Measurements from ENCODE around the gene BIRC7. TPM values are rescaled to one million over a fixed set of nuclear protein-coding genes. Genes with fewer than 3 reads are reported as not detected.

BIRC7 gene
- total RNA-seq, 1 experiment from 2014 or later = 0.96 TPM

DNA sequence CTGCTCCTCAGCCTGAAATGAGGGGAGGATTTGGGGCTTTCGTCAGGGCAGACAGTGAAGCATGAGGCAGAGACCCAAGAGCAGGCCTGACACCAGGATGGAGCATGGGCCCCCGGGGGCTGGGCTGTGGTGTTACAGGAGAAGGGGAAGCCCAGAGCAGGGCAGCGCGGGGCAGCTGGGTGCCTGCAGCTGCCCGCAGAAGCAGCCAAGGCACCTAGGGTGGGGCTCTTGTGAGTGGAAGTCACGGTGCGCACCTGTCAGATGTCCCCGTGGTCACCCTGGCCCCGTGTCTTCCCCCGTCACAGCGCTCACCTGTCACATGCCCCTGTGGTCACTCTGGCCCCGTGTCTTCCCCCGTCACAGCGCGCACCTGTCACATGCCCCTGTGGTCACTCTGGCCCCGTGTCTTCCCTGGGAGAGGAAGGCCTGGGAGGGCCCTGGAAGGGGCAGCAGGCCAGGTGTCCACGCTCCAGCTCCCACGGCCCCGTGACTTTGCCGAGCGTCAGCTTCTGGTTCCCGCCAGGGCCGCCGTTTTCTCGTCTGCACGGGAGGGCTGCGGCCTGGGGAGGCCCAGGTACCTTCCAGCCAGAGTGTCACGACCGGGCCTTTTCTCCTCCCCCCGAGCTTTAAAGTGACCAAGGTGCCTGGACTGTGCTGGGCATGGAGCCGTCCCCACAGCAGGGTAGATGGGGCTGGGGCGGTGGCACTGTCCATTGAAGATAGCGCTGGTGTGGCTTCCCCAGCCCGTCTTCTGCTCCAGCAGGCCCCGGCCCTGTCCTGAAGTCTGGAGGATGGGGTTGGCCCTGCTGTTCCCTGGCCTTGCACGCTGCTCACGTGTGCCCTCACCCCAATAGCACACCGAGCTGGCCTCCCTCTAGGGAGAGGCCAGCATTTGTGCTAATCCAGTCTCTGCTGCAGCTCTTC, 46.3 kb downstream of the BIRC7 start:
- ATAC-seq (no peak), DNase-seq (ENCODE audit: low read depth, low spot score) (no peak)
- Histone ChIP-seq H3K4me2 (ENCODE audit: low read length) (no peak overlapping the region), H3K9me3 (ENCODE audit: control insufficient read depth in 1 of 2, insufficient read depth in 1 of 2, low read depth in 1 of 2, low read length in 2 of 2) (no peaks in the 10 kb centered on the region), H3K27ac (ENCODE audit: low read depth, low read length) (no peak overlapping the region), H3K4me3 (replicated peaks in 1 of 2; ENCODE audit: low read depth in 1 of 2, low read length in 2 of 2) (no peak overlapping the region), H3K36me3 (ENCODE audit: control insufficient read depth in 1 of 2, insufficient read depth in 2 of 2, low read length in 2 of 2) (peaks cover 20 to 25% of the 10 kb centered on the region in 2 experiments; a peak in 3 of 4 replicates), H4K20me1 (ENCODE audit: insufficient read depth) (no peaks in the 10 kb centered on the region), H3K27me3 (ENCODE audit: insufficient read depth, low read length) (no peaks in the 10 kb centered on the region), H3K9me2 (ENCODE audit: insufficient read depth) (no peaks in the 10 kb centered on the region), H3K9ac (ENCODE audit: low read length) (no peak overlapping the region), H3K4me1 (ENCODE audit: control insufficient read depth in 1 of 2, insufficient read depth in 2 of 2, low read length in 2 of 2) (no peaks in the 10 kb centered on the region), H3K79me2 (ENCODE audit: insufficient read depth, low read length) (peaks cover 7% of the 10 kb centered on the region; the same call in 1 of the 2 replicates), H2AFZ (ENCODE audit: low read depth, low read length, poor library complexity, severe bottlenecking) (no peak overlapping the region)
- ChIA-PET RAD21 (ENCODE audit: low non-redundant PET in 1 of 2, low total read pairs in 2 of 2, uncharacterized antibody in 2 of 2, unreplicated experiment in 2 of 2) (interaction anchor here in 1 of 2 experiments (1.0 kb wide), 1 partner anchor 59 kb away, joined by 3 read pairs; no protein-coding TSS in a partner anchor), CTCF (no interaction called here), POLR2A (interaction anchor here (1.4 kb wide), 1 partner anchor 9 kb away, joined by 3 read pairs; the partner anchor contains the start of gene ARFGAP1)
- intact Hi-C loops (cut with micrococcal nuclease) = no loop called here
- BruUV-seq (replicated peaks) = no TSS peak
- TF ChIP-seq MAX (IDR thresholded peaks at IDR 0.05) = no peak
- TF ChIP-seq EZH2 (IDR thresholded peaks at IDR 0.05) = no peak
- TF ChIP-seq TCF7L2 (IDR thresholded peaks at IDR 0.05; ENCODE audit: borderline replicate concordance, extremely low read depth, insufficient read depth, insufficient read length) = no peak
- no peak for TF ChIP-seq POLR2AphosphoS5 (IDR thresholded peaks at IDR 0.05; ENCODE audit: low read depth, low read length)
- TF ChIP-seq CTCF (IDR thresholded peaks at IDR 0.05 in 2 of 3, conservative IDR thresholded peaks at IDR 0.05 in 1 of 3; ENCODE audit: borderline replicate concordance in 1 of 3, insufficient read depth in 1 of 3, low read depth in 2 of 3, low read length in 2 of 3) = no peak
- TF ChIP-seq ELF1 (IDR thresholded peaks at IDR 0.05; ENCODE audit: borderline replicate concordance, low read depth) = no peak
- TF ChIP-seq, protein P1, sequence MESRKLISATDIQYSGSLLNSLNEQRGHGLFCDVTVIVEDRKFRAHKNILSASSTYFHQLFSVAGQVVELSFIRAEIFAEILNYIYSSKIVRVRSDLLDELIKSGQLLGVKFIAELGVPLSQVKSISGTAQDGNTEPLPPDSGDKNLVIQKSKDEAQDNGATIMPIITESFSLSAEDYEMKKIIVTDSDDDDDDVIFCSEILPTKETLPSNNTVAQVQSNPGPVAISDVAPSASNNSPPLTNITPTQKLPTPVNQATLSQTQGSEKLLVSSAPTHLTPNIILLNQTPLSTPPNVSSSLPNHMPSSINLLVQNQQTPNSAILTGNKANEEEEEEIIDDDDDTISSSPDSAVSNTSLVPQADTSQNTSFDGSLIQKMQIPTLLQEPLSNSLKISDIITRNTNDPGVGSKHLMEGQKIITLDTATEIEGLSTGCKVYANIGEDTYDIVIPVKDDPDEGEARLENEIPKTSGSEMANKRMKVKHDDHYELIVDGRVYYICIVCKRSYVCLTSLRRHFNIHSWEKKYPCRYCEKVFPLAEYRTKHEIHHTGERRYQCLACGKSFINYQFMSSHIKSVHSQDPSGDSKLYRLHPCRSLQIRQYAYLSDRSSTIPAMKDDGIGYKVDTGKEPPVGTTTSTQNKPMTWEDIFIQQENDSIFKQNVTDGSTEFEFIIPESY (IDR thresholded peaks at IDR 0.05; ENCODE audit: extremely low read depth, insufficient replicate concordance, low read length) = no peak
- no peak for TF ChIP-seq REST (IDR thresholded peaks at IDR 0.05; ENCODE audit: low read depth)
- TF ChIP-seq JUND (IDR thresholded peaks at IDR 0.05) = no peak
- TF ChIP-seq ZFX (IDR thresholded peaks at IDR 0.05) = no peak
- no peak for TF ChIP-seq CBX3 (IDR thresholded peaks at IDR 0.05; ENCODE audit: low read depth)
- no peak for TF ChIP-seq RAD21 (IDR thresholded peaks at IDR 0.05; ENCODE audit: low read depth)
- TF ChIP-seq CEBPB (IDR thresholded peaks at IDR 0.05; ENCODE audit: low read depth) = no peak
- no peak for TF ChIP-seq SRF (IDR thresholded peaks at IDR 0.05; ENCODE audit: low read depth)
- no peak for TF ChIP-seq ATF3 (IDR thresholded peaks at IDR 0.05)
- no peak for TF ChIP-seq POLR2A (IDR thresholded peaks at IDR 0.05; ENCODE audit: borderline replicate concordance, extremely low read depth, insufficient read depth, insufficient read length)
